ENCODE measurements around the gene KHDRBS1. TPM values are rescaled to one million over a fixed set of nuclear protein-coding genes. Genes with fewer than 3 reads are reported as not detected.

KHDRBS1 gene
- total and polyA plus RNA-seq, 3 experiments from 2014 or later = 117 to 210 (median 210) TPM

DNA sequence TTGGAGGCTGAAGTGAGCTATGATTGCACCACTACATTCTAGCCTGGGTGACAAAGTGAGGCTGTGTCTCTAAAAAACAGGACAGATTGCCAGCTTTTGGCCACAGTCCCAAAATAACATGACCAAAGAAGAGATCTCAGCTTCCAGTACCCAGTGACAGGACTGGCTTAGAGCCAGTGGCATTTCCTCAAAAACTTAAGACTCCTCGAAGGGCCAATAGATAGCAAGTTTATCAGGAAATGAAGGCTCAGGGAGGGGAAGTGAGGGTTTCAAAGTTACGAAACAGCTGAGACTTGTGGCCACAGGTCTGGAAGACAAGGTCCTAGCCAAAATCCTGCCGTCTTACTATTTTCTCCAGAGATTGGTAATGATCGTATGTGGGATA is 52.8 kb downstream of the KHDRBS1 start:
- H3K27me3 ChIP-seq (ENCODE audit: insufficient read depth, low read length, poor library complexity, severe bottlenecking) = no peaks in the 10 kb centered on the region
- ChIA-PET CTCF (interaction anchor here (1.0 to 1.7 kb wide), 2 partner anchors 41 to 174 kb away, joined by 3 to 4 read pairs; partner anchors contain the start of gene KPNA6), POLR2A (interaction anchor here (0.7 kb wide), 1 partner anchor 581 kb away, joined by 5 read pairs; no protein-coding TSS in a partner anchor)
- Mint-ChIP-seq H3K9me3 (no peaks in the 10 kb centered on the region), H3K4me3 (peak overlapping the region in 4 of 7 donors; percentile 6 to 38 (median 23)), H3K27me3 (peaks cover 0 to 3% of the 10 kb centered on the region in 2 donors), H3K36me3 (peaks cover 0 to 8% (median 0%) of the 10 kb centered on the region in 3 donors), H3K4me1 (peaks cover 8 to 17% (median 12%) of the 10 kb centered on the region in 3 donors), H3K27ac (peak overlapping the region in 4 of 8 donors; percentile 24 to 85 (median 52))
- H3K27ac ChIP-seq (ENCODE audit: low read depth, low read length) = no peak overlapping the region
- peak overlapping the region; percentile 22 for H3K4me3 ChIP-seq (ENCODE audit: low read length)
- no peaks in the 10 kb centered on the region for H3K9me3 ChIP-seq (ENCODE audit: low read length)
- peak in 1 of 5 donors; percentile 15 for DNase-seq
- peaks cover 18% of the 10 kb centered on the region for H3K4me1 ChIP-seq (ENCODE audit: insufficient read depth, low read length)
- H3K36me3 ChIP-seq (ENCODE audit: insufficient read depth, low read length) = peaks cover 5% of the 10 kb centered on the region

DNA sequence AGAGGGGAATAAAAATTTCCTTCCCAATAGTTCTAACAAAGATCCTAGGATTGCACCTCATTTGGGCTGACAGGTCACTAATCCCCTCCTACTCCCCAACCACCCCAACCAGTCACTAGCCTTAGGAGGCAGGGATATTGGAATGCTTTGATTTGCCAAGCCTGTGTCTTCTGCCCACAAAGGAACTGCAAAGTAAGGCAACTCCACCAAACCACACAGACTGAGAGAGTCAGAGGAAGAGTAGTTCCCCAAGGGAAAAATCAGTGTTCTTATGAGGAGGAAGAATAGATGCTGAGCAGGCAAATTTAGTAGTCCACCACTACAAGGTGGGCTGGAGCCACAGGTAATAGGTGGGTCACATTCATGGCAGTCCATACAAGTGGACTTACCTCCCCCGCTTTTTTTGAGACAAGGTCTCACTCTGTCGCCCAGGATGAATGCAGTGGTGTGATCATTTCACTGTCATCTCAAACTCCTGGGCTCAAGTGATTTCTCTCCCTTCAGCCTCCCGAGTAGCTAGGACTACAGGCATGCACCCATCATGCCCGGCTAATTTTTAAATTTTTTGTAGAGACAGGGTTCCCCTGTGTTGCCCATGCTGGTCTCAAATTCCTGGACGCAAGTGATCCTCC is 55.4 kb downstream of the KHDRBS1 start:
- CTCF ChIA-PET = no interaction called here
- H3K4me3 Mint-ChIP-seq = peak overlapping the region in 2 of 7 donors; percentile 8 to 35

DNA sequence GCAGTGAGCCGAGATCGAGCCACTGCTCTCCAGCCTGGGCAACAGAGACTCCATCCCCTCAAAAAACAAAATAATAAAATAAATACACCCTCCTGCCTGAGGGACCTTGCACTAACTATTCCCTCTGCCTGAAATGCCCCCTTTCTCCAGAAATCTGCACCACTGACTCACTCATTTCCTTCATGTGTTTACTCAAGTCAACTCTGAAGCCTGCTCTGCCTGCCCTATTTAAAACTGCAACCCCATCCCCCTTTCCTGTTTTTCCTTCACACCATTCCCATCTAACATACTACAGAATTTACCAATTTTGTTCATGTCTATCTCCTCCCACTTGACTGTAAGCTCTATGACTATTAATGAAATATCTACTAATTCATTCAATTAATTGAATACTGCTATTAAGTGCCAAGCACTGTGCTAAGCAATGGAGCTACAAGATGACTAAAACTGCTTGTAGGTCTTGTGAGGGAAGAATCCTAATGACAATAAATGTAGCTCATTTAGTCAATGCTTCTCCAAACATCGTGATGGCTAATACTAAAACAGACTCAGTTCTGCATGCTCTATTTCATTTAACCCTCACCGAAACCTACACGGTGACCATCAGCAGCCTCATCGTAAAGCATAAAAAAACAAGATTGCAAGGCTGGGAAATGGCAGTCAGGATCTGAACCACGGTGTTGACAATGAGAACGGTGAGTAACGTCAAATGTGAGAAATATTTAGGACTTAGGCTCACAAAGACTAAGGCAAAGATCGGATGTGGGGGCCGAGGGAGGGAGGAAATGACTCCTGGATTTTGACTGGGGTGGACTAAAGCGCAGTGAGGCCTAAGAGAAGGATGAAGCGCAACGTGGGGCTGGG is 58.3 kb downstream of the KHDRBS1 start:
- peaks cover 0 to 3% of the 10 kb centered on the region in 2 donors for H3K27me3 Mint-ChIP-seq
- DNase-seq = no peak
- POLR2A ChIA-PET = interaction anchor here (0.5 to 3.1 kb wide), 8 partner anchors 11 to 279 kb away, joined by 3 to 40 read pairs (median 4); partner anchors contain the start of genes HDAC1, KHDRBS1, KPNA6 and MARCKSL1

More for the DNA sequence above, 55.4 kb downstream of the KHDRBS1 start:
- Histone ChIP-seq H3K9me3 (ENCODE audit: low read length) (no peaks in the 10 kb centered on the region), H3K27ac (ENCODE audit: low read depth, low read length) (no peak overlapping the region), H3K4me3 (ENCODE audit: low read length) (no peak overlapping the region), H3K36me3 (ENCODE audit: insufficient read depth, low read length) (no peaks in the 10 kb centered on the region), H3K27me3 (ENCODE audit: insufficient read depth, low read length, poor library complexity, severe bottlenecking) (no peaks in the 10 kb centered on the region), H3K4me1 (ENCODE audit: insufficient read depth, low read length) (peaks cover 24% of the 10 kb centered on the region)
- no peak for DNase-seq
- Mint-ChIP-seq H3K36me3 (peaks cover 0 to 7% (median 0%) of the 10 kb centered on the region in 3 donors), H3K27me3 (peaks cover 0 to 3% of the 10 kb centered on the region in 2 donors), H3K27ac (peak overlapping the region in 2 of 8 donors; percentile 52 to 76), H3K9me3 (no peaks in the 10 kb centered on the region), H3K4me1 (peaks cover 26 to 39% (median 32%) of the 10 kb centered on the region in 3 donors)
- POLR2A ChIA-PET = no interaction called here

DNA sequence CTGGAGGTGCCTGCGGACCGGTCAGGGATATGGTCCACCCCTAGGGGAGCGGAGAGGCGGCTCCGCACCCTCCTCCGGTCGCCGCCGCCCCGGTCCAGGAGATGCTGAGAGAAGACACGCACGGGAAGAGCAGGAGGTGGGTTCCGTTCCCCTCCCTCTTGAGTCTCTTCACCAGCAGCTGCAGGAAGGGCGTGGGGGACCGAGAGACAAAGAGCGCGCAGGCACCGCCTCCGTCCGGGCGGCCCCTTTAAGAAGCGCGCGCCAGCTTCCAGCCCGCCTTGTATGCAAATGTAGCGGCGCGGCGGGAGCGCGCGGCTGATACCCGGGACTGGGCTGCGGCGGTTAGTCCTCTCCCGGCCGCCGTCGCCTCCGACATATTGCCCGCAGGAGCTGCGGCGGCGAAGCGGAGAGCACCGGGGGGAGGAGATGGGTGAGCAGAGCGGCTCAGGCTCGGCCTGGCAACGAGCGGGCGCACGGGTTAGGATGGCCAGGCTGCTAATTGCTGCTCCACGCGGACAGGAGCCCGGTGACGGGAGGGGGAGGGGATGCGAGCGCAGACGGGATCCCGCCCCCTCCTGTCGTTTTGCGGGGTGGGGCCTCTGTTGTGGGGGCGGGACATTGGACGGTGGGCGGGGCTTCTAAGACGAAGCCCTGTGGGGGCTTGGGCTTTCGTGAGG is 59.1 kb downstream of the KHDRBS1 start, which contains the start of gene TMEM39B:
Gene TMEM39B (plus strand): TSS at position 318 of the 677 bp plus-strand sequence. CDS start 109 bp downstream, at position 427.
- Histone ChIP-seq H3K27me3 (ENCODE audit: insufficient read depth, low read length, poor library complexity, severe bottlenecking) (no peaks in the 10 kb centered on the region), H3K9me3 (ENCODE audit: low read length) (no peaks in the 10 kb centered on the region), H3K4me1 (ENCODE audit: insufficient read depth, low read length) (peaks cover 16% of the 10 kb centered on the region), H3K36me3 (ENCODE audit: insufficient read depth, low read length) (peaks cover 16% of the 10 kb centered on the region), H3K27ac (ENCODE audit: low read depth, low read length) (peak within 1 kb of the TSS; percentile 15), H3K4me3 (ENCODE audit: low read length) (peak within 1 kb of the TSS; percentile 52)
- ChIA-PET POLR2A (interaction anchor here (0.5 to 3.1 kb wide), 14 partner anchors 12 to 743 kb away, joined by 3 to 40 read pairs (median 4); partner anchors contain the start of genes HDAC1, KHDRBS1, KPNA6 and MARCKSL1), CTCF (interaction anchor here (0.6 to 2.7 kb wide), 7 partner anchors 8 to 284 kb away, joined by 3 to 17 read pairs (median 4); partner anchors contain the start of gene KPNA6)
- peaks cover 0 to 36% (median 7%) of the 10 kb centered on the region in 3 donors for H3K36me3 Mint-ChIP-seq
- H3K4me1 Mint-ChIP-seq = peaks cover 22 to 52% (median 38%) of the 10 kb centered on the region in 3 donors
- H3K4me3 Mint-ChIP-seq = peak within 1 kb of the TSS; percentile 85 to 99 (median 97)
- H3K27me3 Mint-ChIP-seq = peaks cover 0 to 3% of the 10 kb centered on the region in 2 donors
- DNase-seq = peak; percentile 88 to 96 (median 95)
- H3K27ac Mint-ChIP-seq = peak within 1 kb of the TSS; percentile 72 to 99 (median 94)
- no peaks in the 10 kb centered on the region for H3K9me3 Mint-ChIP-seq

More for the DNA sequence above, 58.3 kb downstream of the KHDRBS1 start:
- Histone ChIP-seq H3K36me3 (ENCODE audit: insufficient read depth, low read length) (peaks cover 8% of the 10 kb centered on the region), H3K4me1 (ENCODE audit: insufficient read depth, low read length) (peaks cover 17% of the 10 kb centered on the region), H3K27me3 (ENCODE audit: insufficient read depth, low read length, poor library complexity, severe bottlenecking) (no peaks in the 10 kb centered on the region), H3K4me3 (ENCODE audit: low read length) (peak overlapping the region; percentile 52), H3K9me3 (ENCODE audit: low read length) (no peaks in the 10 kb centered on the region), H3K27ac (ENCODE audit: low read depth, low read length) (peak overlapping the region; percentile 15)
- CTCF ChIA-PET = interaction anchor here (1.0 to 2.7 kb wide), 4 partner anchors 7 to 283 kb away, joined by 3 to 9 read pairs (median 5); no protein-coding TSS in a partner anchor
- peak overlapping the region; percentile 60 to 99 (median 86) for H3K27ac Mint-ChIP-seq
- peaks cover 20 to 45% (median 32%) of the 10 kb centered on the region in 3 donors for H3K4me1 Mint-ChIP-seq
- H3K4me3 Mint-ChIP-seq = peak overlapping the region; percentile 85 to 99 (median 97)
- H3K9me3 Mint-ChIP-seq = no peaks in the 10 kb centered on the region
- H3K36me3 Mint-ChIP-seq = peaks cover 0 to 28% (median 0%) of the 10 kb centered on the region in 3 donors

DNA sequence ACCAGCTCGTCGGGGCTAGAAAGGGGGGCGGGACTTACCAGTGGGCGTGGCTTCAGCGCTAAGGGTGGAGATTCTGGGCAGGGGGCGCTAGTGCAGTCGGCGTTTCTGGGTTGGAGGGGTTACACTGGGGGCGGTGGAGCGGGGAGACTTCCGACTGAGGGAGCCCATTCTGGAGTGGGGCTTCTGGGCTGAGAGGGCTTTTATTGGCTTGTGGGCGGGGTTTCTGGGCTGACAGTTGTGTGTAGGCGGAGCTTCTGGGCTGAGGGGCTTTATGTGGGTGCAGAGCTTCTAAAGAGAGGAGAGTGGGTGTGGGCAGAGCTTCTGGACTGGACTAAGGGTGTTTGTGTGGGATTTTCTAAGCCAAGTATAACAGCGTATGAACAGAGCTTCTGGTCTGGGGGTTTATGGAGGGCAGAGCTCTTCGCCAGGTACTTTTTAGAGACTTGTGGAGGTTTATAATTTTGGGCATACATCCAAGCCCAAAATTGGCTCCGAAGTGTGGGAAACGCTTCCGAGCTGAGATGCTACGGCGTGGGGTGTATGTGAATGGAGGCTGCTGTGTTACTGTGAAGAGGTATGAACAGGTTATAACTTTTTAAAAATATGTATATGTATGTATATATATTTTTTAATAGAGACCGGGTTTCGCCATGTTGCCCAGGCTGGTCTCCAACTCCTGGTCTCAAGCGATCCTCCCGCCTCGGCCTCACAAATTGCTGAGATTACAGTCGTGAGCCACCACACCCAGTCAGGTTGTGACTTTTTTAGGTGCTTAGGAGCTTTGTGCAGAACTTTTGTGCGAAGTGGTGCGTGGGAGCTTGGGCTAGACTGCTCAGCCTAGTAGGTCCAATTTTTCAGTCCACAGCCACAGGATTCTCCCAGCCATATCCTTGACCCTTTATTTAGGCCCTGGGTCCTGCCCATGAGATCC is 59.9 kb downstream of the KHDRBS1 start:
- Histone ChIP-seq H3K4me3 (ENCODE audit: low read length) (peak overlapping the region; percentile 52), H3K27ac (ENCODE audit: low read depth, low read length) (peak overlapping the region; percentile 15), H3K4me1 (ENCODE audit: insufficient read depth, low read length) (peaks cover 16% of the 10 kb centered on the region), H3K36me3 (ENCODE audit: insufficient read depth, low read length) (peaks cover 20% of the 10 kb centered on the region), H3K27me3 (ENCODE audit: insufficient read depth, low read length, poor library complexity, severe bottlenecking) (no peaks in the 10 kb centered on the region), H3K9me3 (ENCODE audit: low read length) (no peaks in the 10 kb centered on the region)
- Mint-ChIP-seq H3K27me3 (peaks cover 0 to 3% of the 10 kb centered on the region in 2 donors), H3K27ac (peak overlapping the region; percentile 70 to 99 (median 94)), H3K36me3 (peaks cover 0 to 43% (median 7%) of the 10 kb centered on the region in 3 donors), H3K4me1 (peaks cover 22 to 52% (median 38%) of the 10 kb centered on the region in 3 donors), H3K4me3 (peak overlapping the region; percentile 85 to 99 (median 97)), H3K9me3 (no peaks in the 10 kb centered on the region)
- ChIA-PET CTCF (interaction anchor here (0.6 to 2.7 kb wide), 9 partner anchors 9 to 447 kb away, joined by 3 to 17 read pairs (median 3); partner anchors contain the start of gene KPNA6), POLR2A (interaction anchor here (0.6 to 3.1 kb wide), 13 partner anchors 13 to 743 kb away, joined by 3 to 40 read pairs (median 4); partner anchors contain the start of genes BSDC1, KHDRBS1, KPNA6 and MARCKSL1)
- DNase-seq = peak in 1 of 5 donors; percentile 84

DNA sequence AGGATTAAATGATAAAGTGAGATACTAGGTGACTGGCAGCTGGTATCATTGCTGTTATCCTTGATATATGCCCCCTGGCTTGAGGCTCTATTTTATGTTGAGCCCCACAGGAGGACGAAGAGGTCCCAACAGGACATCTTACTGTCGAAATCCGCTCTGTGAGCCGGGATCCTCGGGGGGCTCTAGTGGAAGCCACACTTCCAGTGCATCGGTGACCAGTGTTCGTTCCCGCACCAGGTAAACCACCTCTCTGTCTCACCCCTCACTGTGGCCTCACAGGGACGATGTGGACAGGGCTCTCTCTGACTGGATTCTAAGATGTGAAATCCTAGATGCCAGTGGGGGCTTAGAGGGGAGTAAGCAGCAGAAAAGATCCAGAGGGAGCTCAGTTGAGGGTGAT is 61.2 kb downstream of the KHDRBS1 start:
- ChIA-PET POLR2A (interaction anchor here (0.6 kb wide), 1 partner anchor 10 kb away, joined by 3 read pairs; no protein-coding TSS in a partner anchor), CTCF (interaction anchor here (1.4 kb wide), 1 partner anchor 109 kb away, joined by 3 read pairs; no protein-coding TSS in a partner anchor)
- H3K9me3 ChIP-seq (ENCODE audit: low read length) = no peaks in the 10 kb centered on the region
- DNase-seq = no peak
- Mint-ChIP-seq H3K9me3 (no peaks in the 10 kb centered on the region), H3K4me1 (peaks cover 22 to 48% (median 35%) of the 10 kb centered on the region in 3 donors), H3K27ac (peak overlapping the region in 6 of 8 donors; percentile 32 to 91 (median 74)), H3K36me3 (peaks cover 0 to 52% (median 9%) of the 10 kb centered on the region in 3 donors), H3K27me3 (peaks cover 0 to 3% of the 10 kb centered on the region in 2 donors), H3K4me3 (peak overlapping the region in 5 of 7 donors; percentile 3 to 89 (median 46))
- H3K27me3 ChIP-seq (ENCODE audit: insufficient read depth, low read length, poor library complexity, severe bottlenecking) = no peaks in the 10 kb centered on the region
- H3K4me3 ChIP-seq (ENCODE audit: low read length) = no peak overlapping the region
- peaks cover 16% of the 10 kb centered on the region for H3K4me1 ChIP-seq (ENCODE audit: insufficient read depth, low read length)
- peaks cover 20% of the 10 kb centered on the region for H3K36me3 ChIP-seq (ENCODE audit: insufficient read depth, low read length)
- H3K27ac ChIP-seq (ENCODE audit: low read depth, low read length) = no peak overlapping the region
